Thyroid gland (tissue), 4 donors: Measurements from ENCODE around the gene USP13.

ENCODE experiments used
- POLR2A ChIP-seq, 2 donors: fragments of 450-650 bp; IDR thresholded peaks; one replicate each; pipeline ENCODE4 v1.6.1; 2017; ENCODE audit warnings: antibody characterized with exemption in 2 of 2, mild to moderate bottlenecking in 2 of 2, moderate library complexity in 1 of 2
- TF ChIP-seq, protein P1 (sequence below), 6 experiments: fragments of 200-600 bp in 3 of 6; fragments of 450-650 bp in 3 of 6; sonication (generic) in 3 of 6; IDR thresholded peaks; one replicate each; pipeline ENCODE4 v1.5.1; 2016 to 2019; ENCODE audit warnings: antibody characterized with exemption in 6 of 6, mild to moderate bottlenecking in 2 of 6, inconsistent platforms in 1 of 6, moderate library complexity in 1 of 6

DNA sequence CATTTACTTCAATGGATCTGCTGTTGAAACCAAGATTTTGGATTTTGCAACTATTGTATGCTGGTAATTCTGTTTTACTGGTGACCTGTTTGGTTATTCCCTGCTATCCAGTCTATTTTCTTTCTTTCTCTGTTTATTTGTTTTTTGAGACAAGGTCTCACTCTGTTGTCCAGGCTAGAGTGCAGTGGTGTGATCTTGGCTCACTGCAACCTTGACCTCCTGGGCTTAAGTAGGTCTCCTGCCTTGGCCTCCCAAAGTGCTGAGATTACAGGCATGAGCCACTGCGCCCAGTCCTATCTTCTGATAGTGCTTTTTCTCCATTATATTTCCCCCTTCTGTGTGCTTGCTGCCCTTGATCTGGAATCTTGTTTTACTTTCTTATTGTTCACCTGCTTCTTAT, 15.6 kb downstream of the USP13 start:
- TF ChIP-seq, protein P1, sequence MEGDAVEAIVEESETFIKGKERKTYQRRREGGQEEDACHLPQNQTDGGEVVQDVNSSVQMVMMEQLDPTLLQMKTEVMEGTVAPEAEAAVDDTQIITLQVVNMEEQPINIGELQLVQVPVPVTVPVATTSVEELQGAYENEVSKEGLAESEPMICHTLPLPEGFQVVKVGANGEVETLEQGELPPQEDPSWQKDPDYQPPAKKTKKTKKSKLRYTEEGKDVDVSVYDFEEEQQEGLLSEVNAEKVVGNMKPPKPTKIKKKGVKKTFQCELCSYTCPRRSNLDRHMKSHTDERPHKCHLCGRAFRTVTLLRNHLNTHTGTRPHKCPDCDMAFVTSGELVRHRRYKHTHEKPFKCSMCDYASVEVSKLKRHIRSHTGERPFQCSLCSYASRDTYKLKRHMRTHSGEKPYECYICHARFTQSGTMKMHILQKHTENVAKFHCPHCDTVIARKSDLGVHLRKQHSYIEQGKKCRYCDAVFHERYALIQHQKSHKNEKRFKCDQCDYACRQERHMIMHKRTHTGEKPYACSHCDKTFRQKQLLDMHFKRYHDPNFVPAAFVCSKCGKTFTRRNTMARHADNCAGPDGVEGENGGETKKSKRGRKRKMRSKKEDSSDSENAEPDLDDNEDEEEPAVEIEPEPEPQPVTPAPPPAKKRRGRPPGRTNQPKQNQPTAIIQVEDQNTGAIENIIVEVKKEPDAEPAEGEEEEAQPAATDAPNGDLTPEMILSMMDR (IDR thresholded peaks at IDR 0.05) = no peak
- no peak for TF ChIP-seq POLR2A (IDR thresholded peaks at IDR 0.05)
